ENCODE measurements around the gene GLIPR1L2. TPM values are rescaled to one million over a fixed set of nuclear protein-coding genes. Genes with fewer than 3 reads are reported as not detected.

GLIPR1L2 gene
- total RNA-seq, 3 donors from 2014 or later, result 0.80 to 6.3 (median 2.3) TPM

DNA sequence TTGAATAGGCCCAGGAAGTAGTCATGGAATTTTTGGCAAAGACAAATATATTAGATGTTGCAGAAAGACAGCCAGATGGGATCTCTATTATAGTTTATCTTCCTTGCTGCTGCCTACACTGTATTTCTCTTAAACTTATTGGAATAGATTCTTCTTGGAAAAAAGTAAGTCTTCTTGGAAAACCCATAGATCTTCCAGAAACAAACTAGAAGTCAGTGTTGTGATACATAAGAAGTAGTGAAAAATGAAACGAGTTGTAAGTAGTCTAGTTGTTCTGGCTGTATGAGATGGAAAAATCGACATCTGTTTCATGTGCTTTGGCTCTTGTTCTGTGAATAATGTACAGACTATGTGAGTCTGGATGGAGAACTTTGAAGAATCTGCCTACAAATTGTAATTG lies 29.0 kb downstream of the GLIPR1L2 start:
- Histone ChIP-seq H3K4me3 (no peak overlapping the region), H3K4me1 (no peaks in the 10 kb centered on the region), H3K36me3 (no peaks in the 10 kb centered on the region), H3K9me3 (no peaks in the 10 kb centered on the region), H3K27ac (no peak overlapping the region), H3K27me3 (no peaks in the 10 kb centered on the region)
- no peak for TF ChIP-seq POLR2AphosphoS5 (IDR thresholded peaks at IDR 0.05)
- TF ChIP-seq, protein P1, sequence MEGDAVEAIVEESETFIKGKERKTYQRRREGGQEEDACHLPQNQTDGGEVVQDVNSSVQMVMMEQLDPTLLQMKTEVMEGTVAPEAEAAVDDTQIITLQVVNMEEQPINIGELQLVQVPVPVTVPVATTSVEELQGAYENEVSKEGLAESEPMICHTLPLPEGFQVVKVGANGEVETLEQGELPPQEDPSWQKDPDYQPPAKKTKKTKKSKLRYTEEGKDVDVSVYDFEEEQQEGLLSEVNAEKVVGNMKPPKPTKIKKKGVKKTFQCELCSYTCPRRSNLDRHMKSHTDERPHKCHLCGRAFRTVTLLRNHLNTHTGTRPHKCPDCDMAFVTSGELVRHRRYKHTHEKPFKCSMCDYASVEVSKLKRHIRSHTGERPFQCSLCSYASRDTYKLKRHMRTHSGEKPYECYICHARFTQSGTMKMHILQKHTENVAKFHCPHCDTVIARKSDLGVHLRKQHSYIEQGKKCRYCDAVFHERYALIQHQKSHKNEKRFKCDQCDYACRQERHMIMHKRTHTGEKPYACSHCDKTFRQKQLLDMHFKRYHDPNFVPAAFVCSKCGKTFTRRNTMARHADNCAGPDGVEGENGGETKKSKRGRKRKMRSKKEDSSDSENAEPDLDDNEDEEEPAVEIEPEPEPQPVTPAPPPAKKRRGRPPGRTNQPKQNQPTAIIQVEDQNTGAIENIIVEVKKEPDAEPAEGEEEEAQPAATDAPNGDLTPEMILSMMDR (IDR thresholded peaks at IDR 0.05), result no peak
- TF ChIP-seq POLR2A (IDR thresholded peaks at IDR 0.05), result no peak
- intact Hi-C loops (cut with DNase I; ENCODE audit: low total_unique reads), result loop anchor here (5.0 kb wide), 1 partner anchor 687 kb away; no protein-coding TSS in a partner anchor
- no peak for DNase-seq (ENCODE audit: low spot score in 2 of 2)

GRCh38 chr12:75427491-75427890 lies 36.6 kb downstream of the GLIPR1L2 start:
- Histone ChIP-seq H3K9me3 (peaks cover 4 to 17% of the 10 kb centered on the region in 2 donors), H3K27me3 (no peaks in the 10 kb centered on the region), H3K36me3 (no peaks in the 10 kb centered on the region), H3K4me1 (no peaks in the 10 kb centered on the region), H3K27ac (no peak overlapping the region), H3K4me3 (no peak overlapping the region)
- TF ChIP-seq POLR2A (IDR thresholded peaks at IDR 0.05), result no peak
- TF ChIP-seq POLR2AphosphoS5 (IDR thresholded peaks at IDR 0.05), result no peak
- TF ChIP-seq, protein P1 (IDR thresholded peaks at IDR 0.05), result no peak
- DNase-seq (ENCODE audit: low spot score in 2 of 2), result no peak
- intact Hi-C loops (cut with DNase I; ENCODE audit: low total_unique reads), result no loop called here

GRCh38 chr12:75428767-75429166 lies 37.9 kb downstream of the GLIPR1L2 start:
- Histone ChIP-seq H3K4me1 (no peaks in the 10 kb centered on the region), H3K27me3 (no peaks in the 10 kb centered on the region), H3K4me3 (no peak overlapping the region), H3K9me3 (peaks cover 4 to 17% of the 10 kb centered on the region in 2 donors), H3K36me3 (no peaks in the 10 kb centered on the region), H3K27ac (no peak overlapping the region)
- TF ChIP-seq, protein P1 (IDR thresholded peaks at IDR 0.05), result no peak
- no peak for TF ChIP-seq POLR2AphosphoS5 (IDR thresholded peaks at IDR 0.05)
- no peak for TF ChIP-seq POLR2A (IDR thresholded peaks at IDR 0.05)
- DNase-seq (ENCODE audit: low spot score in 2 of 2), result no peak
- intact Hi-C loops (cut with DNase I; ENCODE audit: low total_unique reads), result no loop called here

DNA sequence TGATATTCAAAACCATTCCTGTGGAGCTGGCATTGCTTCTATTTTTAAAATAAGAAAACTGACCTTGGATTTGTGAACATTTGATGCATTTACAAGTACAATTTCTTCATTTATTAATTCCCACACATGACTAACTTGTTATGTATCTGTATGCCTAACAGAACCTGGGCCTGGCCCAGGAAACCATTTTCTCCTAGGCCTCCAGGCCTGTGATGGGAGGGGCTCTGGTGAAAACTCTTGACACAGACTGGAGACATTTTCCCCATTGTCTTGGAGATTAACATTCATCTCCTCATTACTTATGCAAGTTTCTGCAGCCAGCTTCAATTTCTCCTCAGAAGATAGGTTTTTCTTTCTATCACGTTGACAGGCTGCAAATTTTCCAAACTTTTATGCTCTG lies 42.0 kb downstream of the GLIPR1L2 start:
- Histone ChIP-seq H3K27me3 (no peaks in the 10 kb centered on the region), H3K4me3 (no peak overlapping the region), H3K4me1 (no peaks in the 10 kb centered on the region), H3K9me3 (peaks cover 11 to 35% of the 10 kb centered on the region in 2 donors), H3K36me3 (no peaks in the 10 kb centered on the region), H3K27ac (no peak overlapping the region)
- TF ChIP-seq POLR2A (IDR thresholded peaks at IDR 0.05) (no peak), POLR2AphosphoS5 (IDR thresholded peaks at IDR 0.05) (no peak)
- TF ChIP-seq, protein P1 (IDR thresholded peaks at IDR 0.05), result no peak
- intact Hi-C loops (cut with DNase I; ENCODE audit: low total_unique reads), result no loop called here
- no peak for DNase-seq (ENCODE audit: low spot score in 2 of 2)

- TF ChIP-seq POLR2A (IDR thresholded peaks at IDR 0.05), result no peak
- no peak for TF ChIP-seq POLR2AphosphoS5 (IDR thresholded peaks at IDR 0.05)
- TF ChIP-seq, protein P1 (IDR thresholded peaks at IDR 0.05), result no peak
- H3K4me3 ChIP-seq, result no peak overlapping the region
- H3K9me3 ChIP-seq, result peaks cover 10 to 32% of the 10 kb centered on the region in 2 donors
- H3K36me3 ChIP-seq, result no peaks in the 10 kb centered on the region
- DNase-seq (ENCODE audit: low spot score in 2 of 2), result no peak
- intact Hi-C loops (cut with DNase I; ENCODE audit: low total_unique reads), result no loop called here
- no peaks in the 10 kb centered on the region for H3K27me3 ChIP-seq
- H3K27ac ChIP-seq, result no peak overlapping the region
- H3K4me1 ChIP-seq, result no peaks in the 10 kb centered on the region
Measured at GRCh38 chr12:75437564-75437963, 46.7 kb downstream of the GLIPR1L2 start.
